WERI-Rb-1 (cell line): ENCODE measurements around the gene REG1A.

Experiments
- DNase-seq: peaks from one replicate; pipeline ENCODE4 v3.0.0-alpha.2; 2020
- H3K27ac ChIP-seq: fragments of 250-450 bp; sonication (Bioruptor Pico); 2 replicates; pipeline ENCODE4 v1.5.1; 2020; ENCODE audit warnings: mild to moderate bottlenecking, moderate library complexity
- H3K27me3 ChIP-seq: fragments of 250-450 bp; sonication (Bioruptor Pico); 2 replicates; pipeline ENCODE4 v1.5.1; 2021; ENCODE audit warnings: mild to moderate bottlenecking, low read depth, moderate library complexity; ENCODE audit not compliant: insufficient read depth, severe bottlenecking
- H3K36me3 ChIP-seq: fragments of 250-450 bp; sonication (Bioruptor Pico); 2 replicates; pipeline ENCODE4 v1.5.1; 2020; ENCODE audit warnings: mild to moderate bottlenecking, moderate library complexity
- H3K4me3 ChIP-seq: 2 replicates; pipeline ENCODE4 v1.5.1; 2011; ENCODE audit warnings: low read depth, mild to moderate bottlenecking, control low read depth, low read length
- H3K9me3 ChIP-seq: fragments of 250-450 bp; sonication (Bioruptor Pico); 2 replicates; pipeline ENCODE4 v1.5.1; 2021; ENCODE audit warnings: mild to moderate bottlenecking, moderate library complexity; ENCODE audit not compliant: severe bottlenecking
- TF ChIP-seq, protein P1 (sequence below): IDR thresholded peaks from 2 replicates; pipeline ENCODE4 v1.5.1; 2011; ENCODE audit warnings: low read depth, mild to moderate bottlenecking, control low read depth, inconsistent platforms, low read length

The REG1A gene

GRCh38 chr2:79085382-79085781 lies 34.9 kb upstream of the REG1A start:
- peaks cover 37% of the 10 kb centered on the region for H3K27me3 ChIP-seq
- H3K4me3 ChIP-seq: no peak overlapping the region
- no peaks in the 10 kb centered on the region for H3K9me3 ChIP-seq
- TF ChIP-seq, protein P1, sequence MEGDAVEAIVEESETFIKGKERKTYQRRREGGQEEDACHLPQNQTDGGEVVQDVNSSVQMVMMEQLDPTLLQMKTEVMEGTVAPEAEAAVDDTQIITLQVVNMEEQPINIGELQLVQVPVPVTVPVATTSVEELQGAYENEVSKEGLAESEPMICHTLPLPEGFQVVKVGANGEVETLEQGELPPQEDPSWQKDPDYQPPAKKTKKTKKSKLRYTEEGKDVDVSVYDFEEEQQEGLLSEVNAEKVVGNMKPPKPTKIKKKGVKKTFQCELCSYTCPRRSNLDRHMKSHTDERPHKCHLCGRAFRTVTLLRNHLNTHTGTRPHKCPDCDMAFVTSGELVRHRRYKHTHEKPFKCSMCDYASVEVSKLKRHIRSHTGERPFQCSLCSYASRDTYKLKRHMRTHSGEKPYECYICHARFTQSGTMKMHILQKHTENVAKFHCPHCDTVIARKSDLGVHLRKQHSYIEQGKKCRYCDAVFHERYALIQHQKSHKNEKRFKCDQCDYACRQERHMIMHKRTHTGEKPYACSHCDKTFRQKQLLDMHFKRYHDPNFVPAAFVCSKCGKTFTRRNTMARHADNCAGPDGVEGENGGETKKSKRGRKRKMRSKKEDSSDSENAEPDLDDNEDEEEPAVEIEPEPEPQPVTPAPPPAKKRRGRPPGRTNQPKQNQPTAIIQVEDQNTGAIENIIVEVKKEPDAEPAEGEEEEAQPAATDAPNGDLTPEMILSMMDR: no peak
- H3K27ac ChIP-seq: no peak overlapping the region
- H3K36me3 ChIP-seq: no peaks in the 10 kb centered on the region
- no peak for DNase-seq

- TF ChIP-seq, protein P1: no peak
- Histone ChIP-seq H3K36me3 (no peaks in the 10 kb centered on the region), H3K27ac (no peak overlapping the region), H3K9me3 (no peaks in the 10 kb centered on the region), H3K4me3 (no peak overlapping the region), H3K27me3 (peaks cover 45% of the 10 kb centered on the region)
- no peak for DNase-seq
Measured at GRCh38 chr2:79086255-79086654, 34.0 kb upstream of the REG1A start.

DNA sequence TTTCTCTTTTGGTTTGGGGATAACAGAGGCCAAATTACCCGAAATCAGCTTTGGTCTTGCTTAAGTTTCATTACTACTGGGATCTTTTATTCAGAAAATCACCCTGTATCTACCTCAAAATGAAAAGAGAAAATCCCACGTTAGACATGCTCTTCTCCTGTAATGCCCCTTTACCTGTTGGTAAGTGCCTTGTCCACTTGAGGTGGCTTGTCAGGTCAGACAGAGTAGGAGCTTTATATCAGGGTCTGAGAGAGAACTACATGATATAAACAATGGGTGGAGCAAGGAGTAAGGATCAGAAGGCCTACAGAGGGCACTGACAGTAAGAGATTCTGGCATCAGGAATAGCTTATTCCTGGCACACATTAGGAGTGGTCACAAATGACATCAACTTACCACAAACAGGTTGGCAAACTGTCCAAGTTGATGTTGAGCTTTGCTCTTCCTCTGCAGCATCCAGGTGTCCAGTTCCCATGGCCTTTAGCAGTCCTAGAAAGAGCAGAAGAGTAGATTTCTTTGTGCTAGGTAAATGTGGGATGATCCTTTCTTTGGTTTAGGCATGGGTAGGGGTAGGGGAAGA lies 32.4 kb upstream of the REG1A start, which contains the start of gene REG1B:
TSS of gene REG1B (minus strand) at position 209 of the 580 bp plus-strand sequence. CDS start 381 bp downstream, outside the sequence.
- Histone ChIP-seq H3K27ac (no peak within 1 kb of the TSS), H3K27me3 (peaks cover 49% of the 10 kb centered on the region), H3K9me3 (no peaks in the 10 kb centered on the region), H3K4me3 (no peak within 1 kb of the TSS), H3K36me3 (no peaks in the 10 kb centered on the region)
- DNase-seq: no peak
- TF ChIP-seq, protein P1: no peak

- TF ChIP-seq, protein P1: no peak
- peaks cover 62% of the 10 kb centered on the region for H3K27me3 ChIP-seq
- H3K9me3 ChIP-seq: peaks cover 3% of the 10 kb centered on the region
- H3K4me3 ChIP-seq: no peak overlapping the region
- H3K36me3 ChIP-seq: no peaks in the 10 kb centered on the region
- no peak overlapping the region for H3K27ac ChIP-seq
- no peak for DNase-seq
Measured at GRCh38 chr2:79090693-79091092, 29.6 kb upstream of the REG1A start.

DNA sequence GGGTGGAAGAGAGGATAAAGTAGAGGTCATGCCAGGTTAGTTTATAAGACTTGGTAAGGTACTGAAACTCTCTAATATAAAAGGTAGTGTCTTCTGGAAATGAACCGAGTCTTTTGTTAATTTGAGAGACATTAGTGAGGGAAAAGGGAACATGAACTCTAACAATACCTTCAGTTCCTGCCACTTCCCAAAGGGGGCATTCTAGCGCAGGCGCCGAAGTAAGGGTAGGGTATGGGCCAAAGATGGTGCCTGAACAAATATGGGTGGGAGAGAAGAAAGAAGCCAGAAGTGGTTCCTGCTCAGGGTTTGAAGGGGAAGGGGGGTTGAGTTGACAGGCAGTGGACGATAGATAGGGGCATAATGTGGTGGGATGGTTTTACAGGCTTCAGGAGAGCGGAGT lies 22.4 kb upstream of the REG1A start:
- no peak overlapping the region for H3K27ac ChIP-seq
- H3K36me3 ChIP-seq: no peaks in the 10 kb centered on the region
- TF ChIP-seq, protein P1: no peak
- no peak for DNase-seq
- H3K9me3 ChIP-seq: peaks cover 13% of the 10 kb centered on the region
- H3K27me3 ChIP-seq: peaks cover 79% of the 10 kb centered on the region
- H3K4me3 ChIP-seq: no peak overlapping the region

DNA sequence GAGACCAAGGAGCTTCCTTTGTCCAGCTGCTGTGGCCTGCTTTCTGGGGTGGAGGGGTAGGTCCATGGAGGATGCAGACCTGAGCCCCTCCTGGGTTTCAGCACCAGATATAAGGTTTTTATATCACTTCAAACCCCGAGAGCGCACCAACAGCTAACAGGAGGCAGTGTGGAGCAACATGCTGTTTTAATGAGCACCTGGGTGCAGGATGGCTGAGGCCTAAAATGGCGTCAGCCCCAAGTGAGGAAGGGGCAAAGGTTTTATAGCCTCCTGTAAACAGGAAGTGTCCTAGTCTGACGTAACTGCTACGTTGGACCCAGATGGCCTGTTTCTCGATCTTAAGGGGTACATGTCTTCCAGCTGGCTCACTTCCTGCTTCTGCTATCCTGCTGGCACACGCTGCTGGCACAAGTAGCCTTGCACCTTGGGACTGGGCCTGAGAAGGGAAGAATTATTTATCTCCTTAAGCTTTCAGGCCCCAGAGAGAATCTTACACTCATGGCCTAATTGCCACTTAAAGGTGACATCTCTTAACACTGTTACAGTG lies 21.1 kb upstream of the REG1A start:
- Histone ChIP-seq H3K36me3 (no peaks in the 10 kb centered on the region), H3K4me3 (no peak overlapping the region), H3K9me3 (peaks cover 13% of the 10 kb centered on the region), H3K27ac (no peak overlapping the region), H3K27me3 (peaks cover 66% of the 10 kb centered on the region)
- TF ChIP-seq, protein P1: no peak
- no peak for DNase-seq
